Measurements from ENCODE around the gene ADAP1.

DNA sequence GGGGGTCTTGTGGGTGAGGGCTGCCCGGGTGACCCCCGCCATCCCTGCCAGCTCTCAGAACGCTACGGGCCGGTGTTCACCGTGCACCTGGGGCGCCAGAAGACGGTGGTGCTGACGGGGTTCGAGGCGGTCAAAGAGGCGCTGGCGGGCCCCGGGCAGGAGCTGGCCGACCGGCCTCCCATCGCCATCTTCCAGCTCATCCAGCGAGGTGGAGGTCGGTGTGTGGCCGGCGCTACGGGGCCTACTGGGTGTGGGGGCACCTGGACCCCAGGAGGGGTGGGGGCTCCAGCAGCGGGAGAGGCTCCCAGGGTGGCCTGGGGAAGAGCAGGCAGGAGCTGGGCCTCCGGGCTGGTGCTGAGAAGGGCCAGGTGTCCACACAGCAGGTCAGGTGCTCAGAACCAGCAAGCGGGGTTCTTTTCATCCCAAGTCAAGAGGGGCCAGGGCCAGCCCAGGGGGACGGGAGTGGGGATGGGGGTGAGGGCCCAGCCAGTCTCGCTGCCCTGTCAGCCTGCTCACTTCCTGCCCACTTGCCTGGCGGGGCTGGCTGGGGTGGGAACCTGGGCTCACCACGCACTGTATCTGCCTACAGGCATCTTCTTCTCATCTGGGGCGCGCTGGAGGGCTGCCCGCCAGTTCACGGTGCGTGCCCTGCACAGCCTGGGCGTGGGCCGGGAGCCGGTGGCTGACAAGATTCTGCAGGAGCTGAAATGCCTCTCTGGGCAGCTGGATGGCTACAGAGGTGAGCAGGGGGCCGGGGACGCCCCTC, 30.1 kb upstream of the ADAP1 start:
- no peak for TF ChIP-seq CTCF (IDR thresholded peaks at IDR 0.05)
- TF ChIP-seq POLR2A (IDR thresholded peaks at IDR 0.05) = no peak
